HL-60/S4 treated with retinoic acid at 250 ng/mL for 4 days and 3 days (cell line): ENCODE data around the gene RELN.

Experiments
- in situ Hi-C: fragments of 300-500 bp; cut with MboI; formaldehyde crosslinking; loops from 2 replicates; pipeline ENCODE4 v1.7.0; 2022; ENCODE audit warnings: low sequenced_read_pairs

The RELN gene

DNA sequence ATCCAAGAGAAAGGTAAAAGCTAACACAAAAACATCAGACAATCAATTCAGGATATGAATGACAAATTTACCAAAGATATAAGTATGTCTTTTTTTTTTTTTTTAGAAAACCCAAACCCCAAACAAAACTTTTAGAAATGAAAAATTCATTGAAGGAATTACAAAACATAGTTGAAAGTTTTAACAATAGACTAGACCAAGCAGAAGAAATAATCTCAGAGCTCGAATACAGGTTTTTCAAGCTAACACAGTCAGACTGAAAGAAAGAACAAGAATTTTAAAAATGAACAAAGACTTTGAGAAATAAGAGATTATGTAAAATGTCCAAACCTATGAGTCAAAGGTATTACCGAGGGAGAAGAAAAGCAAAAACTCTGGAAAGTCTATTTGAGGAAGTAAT, 345.1 kb downstream of the RELN start:
- in situ Hi-C loops, result no loop called here

DNA sequence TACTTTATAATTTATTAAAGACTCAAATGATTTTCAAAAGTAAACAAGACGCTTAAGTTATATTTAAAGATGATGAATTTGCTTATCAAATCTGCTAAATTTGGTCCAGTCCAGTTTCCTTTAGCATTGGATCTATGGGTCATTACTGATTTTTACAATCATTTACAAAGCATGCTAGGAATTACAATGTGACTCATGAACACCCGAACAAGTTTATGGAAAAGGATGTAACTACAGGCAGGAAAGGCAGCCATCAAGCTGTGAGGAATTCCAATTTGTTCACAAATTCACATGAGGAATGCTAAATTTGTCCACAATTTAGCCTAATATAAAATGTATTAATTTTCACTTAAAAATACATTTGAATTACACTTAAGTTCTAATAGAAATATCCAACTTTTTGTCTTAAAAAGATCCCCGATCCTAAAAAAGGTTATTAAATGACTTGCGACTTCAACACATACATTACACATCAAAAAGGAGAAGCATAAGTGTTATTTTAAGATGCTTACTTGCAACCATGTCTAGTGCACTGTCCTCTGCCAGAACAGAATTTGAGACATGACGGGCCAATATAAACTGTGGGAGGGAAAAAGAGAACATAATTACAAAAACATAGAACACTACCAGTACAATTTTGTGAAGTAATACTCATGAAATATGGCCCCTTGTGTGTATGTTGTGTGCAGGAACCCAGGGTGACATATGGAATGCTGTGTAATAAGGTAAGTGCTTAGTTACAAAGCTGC, 349.3 kb downstream of the RELN start:
- in situ Hi-C loops, result no loop called here

DNA sequence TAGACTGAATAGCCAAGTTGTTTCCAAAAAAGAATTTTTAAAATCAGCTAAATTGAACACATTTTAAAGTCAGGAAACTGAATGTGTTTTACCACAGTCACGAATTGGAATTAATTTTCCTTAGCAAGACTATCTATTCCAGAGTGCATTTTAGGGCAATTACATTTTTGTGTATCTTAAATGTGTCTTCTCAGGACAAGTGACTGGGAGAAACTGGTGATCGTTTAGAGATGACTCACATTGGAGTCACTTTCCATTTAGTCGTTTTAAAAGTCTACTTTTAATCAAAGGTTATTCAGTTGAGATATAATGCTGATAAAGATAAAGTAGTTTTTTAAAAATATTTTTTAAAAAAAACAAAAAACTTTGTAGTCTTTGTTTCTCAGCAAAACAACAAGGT, 351.7 kb downstream of the RELN start:
- in situ Hi-C loops, result no loop called here

DNA sequence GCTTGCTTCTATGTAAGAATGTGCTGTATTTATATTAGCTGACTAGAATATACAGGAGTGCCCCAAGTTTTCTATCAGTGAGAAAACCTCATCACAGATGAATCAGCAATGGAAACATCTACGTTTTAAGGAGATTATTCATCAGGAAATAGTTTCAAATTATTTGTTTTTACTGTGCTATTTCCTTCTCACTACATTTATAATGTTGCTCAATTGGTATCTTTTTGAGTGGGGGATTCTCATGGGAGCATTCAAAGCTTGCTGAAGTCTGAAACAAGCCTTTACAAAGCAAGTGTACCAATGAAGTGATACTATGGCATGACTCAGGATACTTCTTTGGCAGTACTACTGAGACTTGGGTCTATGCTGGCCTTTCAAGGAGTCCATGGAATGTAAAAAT, 352.4 kb downstream of the RELN start:
- in situ Hi-C loops, result no loop called here

DNA sequence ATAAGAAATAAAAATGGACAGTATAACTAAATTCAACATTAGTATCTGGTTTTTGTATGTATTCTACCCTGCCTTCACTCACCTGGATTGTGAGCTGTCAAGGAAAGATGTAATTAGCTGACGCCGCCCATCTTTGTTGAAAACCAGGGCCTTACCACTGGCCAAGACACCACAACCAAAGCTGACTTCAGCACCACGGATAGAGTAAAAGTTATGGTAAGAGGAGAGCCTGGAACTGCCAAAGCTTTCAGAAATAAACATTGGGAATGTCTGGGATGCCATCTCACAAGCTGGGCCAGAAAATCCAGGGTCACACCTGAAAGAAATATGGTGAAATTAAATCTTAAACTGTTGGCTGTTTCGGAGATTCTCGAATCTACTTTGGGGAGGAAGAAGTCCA, 353.3 kb downstream of the RELN start:
- in situ Hi-C loops, result no loop called here

DNA sequence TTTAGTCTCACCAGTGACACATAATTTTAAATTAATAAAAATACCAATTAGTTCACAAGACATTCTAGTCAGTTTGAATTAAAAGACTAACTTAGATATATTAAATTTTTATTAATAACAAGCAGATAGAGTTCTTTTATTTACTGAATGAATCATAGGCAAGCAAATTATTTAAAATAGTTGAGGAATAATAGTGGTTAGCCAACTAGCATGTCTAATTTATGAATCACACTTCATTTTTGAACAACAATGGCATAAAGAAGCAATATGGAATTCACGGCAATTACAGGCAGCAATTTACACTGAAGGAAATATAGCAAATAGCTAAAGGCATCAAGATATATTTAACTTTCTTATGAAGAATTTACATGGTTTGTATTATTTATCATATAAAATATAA, 356.5 kb downstream of the RELN start:
- in situ Hi-C loops, result no loop called here

DNA sequence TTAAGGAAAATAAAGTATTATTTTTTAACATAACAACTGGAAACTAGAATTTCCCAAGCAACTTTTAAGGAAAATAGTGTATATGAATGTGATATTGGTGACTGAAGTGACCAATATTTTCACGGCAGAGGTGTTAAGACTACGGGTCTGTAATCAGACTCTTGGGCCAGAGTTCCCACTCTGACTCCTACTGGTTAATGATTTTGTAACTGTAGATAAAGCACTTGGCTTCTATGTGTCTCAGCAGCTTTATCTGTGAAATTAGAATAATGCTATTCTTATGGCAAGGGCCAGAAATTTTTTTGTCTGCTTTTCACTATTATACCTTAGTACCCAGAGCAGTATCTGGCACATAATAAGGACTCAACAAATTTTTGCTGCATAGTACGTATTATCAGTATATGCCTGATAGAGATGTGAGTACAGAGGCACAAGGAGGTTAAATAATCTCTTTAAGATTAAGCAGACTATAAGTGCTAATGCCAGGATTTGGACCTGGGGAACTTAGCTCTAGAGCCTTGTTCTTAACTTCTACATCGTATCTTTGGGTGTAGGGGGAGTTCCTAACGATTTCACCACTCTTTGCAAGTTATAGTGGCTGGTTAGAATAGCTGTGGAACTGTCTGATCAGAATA, 357.3 kb downstream of the RELN start:
- in situ Hi-C loops, result no loop called here

DNA sequence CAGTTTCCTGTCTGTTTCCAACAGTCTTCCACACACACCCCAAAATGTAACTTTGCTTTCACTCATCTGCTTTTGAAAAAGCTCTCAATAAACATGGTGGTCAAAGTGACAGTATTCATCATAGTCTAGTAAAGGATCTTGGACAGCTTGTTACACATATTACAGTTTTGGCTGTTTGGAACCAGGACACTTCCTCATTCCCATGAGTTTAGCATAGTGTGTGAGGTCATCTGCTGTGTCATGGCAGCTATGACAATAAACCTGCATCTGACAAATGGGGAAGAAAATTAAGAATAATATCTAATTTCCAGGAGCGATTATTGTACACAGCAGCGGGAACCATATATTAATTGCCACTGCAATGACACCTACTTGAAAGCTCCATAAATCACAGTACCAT, 359.1 kb downstream of the RELN start:
- in situ Hi-C loops, result no loop called here

DNA sequence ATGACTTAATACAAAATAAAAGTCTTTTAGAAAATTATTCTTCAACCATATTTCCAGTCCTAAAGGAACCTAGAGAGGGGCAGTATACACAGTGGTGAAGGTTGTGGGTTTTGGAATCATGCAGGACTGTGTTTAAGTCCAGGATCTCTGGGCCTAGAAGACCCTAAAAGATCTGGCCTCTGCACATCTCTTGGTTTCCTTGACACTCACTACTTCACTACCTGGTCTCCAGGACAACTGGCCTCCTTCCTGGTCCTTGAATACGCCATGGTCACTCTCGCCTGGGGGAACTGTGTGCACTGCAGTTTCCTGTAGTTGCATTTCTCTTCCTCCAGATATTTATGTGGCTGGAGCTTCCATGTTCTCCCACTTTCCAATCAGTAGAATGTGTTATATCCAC, 360.7 kb downstream of the RELN start:
- in situ Hi-C loops, result no loop called here

DNA sequence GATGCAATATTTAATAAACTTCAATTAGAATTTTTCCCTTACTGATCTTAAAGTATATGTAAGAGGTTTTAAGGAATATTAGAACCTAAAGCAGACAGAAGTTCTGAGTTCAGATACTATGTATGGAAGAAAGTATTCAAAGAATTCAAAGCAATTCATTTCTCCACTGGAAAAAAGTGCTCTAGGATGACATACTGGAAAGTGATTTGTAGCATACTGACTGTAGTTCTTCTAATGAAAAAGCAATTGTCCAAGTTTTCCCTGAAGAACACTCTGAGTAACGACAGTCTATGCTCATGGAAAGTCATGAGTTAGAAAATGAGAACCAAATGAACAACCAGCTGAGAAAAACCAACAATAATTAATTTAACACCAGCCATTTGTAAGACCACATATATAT, 362.7 kb downstream of the RELN start:
- in situ Hi-C loops, result no loop called here

DNA sequence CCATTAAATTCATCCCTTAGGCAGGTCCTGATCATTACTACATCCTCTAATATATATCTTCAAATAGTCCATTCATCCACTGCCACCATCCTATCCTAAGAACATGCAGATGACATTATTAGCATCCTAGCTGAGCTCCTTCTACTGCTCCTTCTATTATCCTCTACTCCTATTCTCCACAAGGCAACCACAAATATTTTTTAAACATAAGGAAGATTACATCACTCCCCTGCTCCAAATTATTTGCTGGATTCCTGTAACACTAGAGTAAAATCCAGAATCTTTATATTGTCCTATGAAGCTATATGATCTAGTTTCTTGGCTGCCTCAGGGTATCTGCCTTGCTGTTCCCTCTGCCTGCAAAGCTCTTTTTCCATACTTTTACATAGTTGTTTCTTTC, 367.2 kb downstream of the RELN start:
- in situ Hi-C loops, result no loop called here

DNA sequence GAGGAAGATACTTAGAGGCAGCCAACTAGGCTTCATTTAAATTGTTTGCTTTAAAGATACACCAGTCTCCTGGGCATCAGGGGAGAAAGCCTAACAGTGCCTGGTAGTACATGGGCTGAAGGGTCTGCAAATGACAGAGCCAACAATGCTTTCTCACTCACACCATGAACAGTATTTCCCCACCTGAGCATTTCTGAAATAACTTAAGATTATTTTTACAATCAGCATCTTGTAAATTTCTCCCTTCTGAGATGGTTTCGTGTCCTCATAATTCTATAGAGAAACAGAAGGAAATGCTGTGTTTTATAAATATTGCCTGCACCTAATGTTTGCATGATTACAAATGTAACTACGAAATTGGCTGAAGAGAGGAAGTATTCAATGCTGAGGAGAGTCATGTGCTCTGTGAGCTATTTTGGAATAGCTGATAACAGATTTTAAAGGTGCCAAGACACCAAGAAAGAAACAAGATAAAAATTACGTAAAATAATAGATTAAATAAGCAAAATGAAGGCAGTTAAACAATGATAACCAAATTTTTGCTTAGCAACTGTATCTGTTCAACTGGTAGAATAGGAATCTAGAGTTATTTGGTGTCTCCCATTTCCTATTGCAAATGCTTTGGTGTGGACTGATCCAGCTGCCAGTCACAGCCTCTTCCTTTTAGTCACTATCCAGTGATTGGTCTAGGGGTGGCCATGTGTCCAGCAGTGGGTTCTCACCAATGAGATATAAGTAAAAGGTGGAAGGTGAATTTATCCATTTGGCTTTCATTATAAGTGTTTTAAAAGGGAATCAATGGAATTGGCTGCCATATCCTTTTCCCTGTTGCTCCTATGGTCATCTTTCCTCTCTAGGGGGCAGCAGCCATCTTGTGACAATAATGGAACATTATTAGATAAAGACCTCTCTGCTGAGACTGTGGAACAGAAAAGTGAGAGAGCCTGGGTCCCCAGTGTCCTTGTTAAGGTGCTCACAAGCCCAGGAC, 375.5 kb downstream of the RELN start:
- in situ Hi-C loops, result no loop called here

DNA sequence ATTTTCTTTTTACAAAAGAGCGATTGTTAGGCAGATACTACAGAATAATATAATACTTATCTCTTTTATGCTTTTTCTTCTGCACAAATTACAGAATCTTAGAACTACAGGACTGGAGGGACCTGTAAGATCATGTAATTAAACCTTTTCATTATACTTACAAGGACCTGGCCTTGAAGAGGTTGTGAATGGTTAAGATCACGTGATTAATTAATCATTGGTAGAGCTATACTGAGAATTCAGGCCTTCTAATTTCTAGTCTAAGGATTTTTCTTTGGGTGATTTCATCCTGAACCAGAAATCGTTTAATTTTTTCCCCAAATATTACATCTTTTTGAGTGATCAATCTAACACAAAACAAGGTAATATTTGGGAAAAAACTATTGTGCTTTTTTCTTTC, 379.7 kb downstream of the RELN start:
- in situ Hi-C loops, result no loop called here

DNA sequence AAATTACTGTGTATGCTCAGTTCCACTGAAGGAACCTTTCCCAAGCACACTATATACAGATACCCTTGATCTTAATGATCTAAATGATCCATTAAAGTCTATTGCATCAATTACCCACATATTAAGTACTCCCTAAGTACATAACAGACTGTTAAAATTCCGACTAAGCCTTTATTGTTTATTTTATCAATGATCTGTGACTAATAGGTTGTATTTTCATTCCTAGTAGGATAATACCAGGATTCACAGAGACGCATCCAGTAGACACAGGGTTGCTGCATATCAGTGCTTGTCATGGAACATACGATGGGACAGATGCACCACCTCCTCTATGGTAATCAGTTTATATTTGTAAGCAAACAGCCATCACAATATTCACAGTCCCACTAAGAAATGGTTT, 383.8 kb downstream of the RELN start:
- in situ Hi-C loops, result no loop called here

DNA sequence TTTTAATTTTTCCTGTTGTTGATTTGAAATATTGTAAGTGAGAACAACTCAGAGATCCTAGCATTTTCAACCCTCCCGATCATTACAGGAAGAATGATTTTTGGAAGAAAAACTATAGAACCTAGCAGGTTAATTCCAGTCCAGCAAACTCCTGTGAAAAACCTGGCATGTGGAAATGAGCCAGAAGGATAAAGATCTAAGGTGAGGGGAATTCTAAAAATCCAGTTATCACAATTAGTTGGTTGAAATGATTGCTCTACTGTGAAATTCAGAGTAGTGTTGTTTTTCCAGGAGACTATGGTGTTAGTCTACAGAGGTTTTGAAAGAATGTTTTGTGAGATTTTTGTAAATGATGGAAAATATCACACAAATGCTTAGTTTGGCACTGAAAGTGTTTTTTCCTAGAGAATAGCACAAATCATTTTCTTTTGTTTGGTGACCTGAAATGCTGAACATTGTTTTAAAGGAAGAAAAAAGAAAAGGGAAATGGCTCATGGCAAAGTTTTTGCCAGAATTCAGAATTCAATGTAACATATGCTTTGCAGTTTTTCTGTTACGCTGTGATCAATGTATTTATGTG, 391.0 kb downstream of the RELN start:
- in situ Hi-C loops, result no loop called here

DNA sequence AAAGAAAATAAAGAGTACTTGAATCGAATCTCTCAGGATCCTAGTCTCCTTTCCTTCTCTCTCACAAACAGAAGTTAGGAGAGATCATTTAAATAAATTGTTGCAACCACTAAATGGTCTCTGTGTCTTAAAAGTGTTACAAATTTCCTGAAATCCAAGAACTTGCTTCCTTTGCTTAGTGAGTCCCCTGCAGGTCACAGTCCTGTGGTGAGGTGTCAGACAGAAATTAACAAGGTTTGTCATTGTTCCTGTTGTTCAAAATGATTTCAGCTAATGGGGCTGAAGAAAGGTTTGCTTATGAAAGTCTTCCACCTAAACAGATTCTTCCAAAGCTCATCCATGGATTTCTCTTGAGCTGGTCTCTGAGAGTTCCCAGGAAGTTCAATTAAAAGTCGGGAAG, 391.9 kb downstream of the RELN start:
- in situ Hi-C loops, result no loop called here

DNA sequence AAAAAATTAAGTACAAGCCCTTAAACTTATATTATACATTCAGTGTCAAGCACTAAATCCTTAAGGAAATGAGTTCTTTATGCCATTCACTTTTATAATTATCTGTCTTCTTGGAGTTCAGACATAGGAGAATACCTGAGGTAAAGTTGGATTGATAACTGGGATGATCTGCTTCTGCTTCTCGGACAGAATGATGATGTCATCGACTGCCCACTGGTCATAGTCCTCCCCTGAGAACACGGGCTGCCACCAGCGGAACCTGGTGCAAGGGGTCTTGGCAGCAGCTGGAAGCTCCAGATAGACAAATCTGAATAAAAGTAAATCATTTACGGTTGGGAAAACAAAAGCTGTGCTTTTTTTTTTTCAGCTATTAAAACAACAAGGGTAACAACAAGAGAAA, 395.3 kb downstream of the RELN start:
- in situ Hi-C loops, result no loop called here

DNA sequence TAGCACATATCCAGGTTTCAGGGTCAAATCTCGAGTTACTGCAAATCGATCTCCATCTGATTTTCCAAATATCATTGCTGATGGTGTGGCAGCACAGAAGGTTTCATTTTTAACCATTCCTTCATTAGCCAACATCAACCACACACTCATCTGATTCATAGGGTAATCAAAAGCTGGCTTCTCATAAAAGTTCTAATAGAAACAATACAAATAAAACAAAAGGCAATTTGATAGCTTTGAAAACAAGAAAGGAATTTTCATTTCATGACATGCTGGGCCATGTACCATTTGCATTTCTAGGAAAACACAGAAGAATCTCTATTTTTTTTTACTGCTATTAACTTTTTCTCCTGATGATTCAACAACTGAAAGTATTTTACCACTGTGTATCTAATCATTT, 395.8 kb downstream of the RELN start:
- in situ Hi-C loops, result no loop called here

DNA sequence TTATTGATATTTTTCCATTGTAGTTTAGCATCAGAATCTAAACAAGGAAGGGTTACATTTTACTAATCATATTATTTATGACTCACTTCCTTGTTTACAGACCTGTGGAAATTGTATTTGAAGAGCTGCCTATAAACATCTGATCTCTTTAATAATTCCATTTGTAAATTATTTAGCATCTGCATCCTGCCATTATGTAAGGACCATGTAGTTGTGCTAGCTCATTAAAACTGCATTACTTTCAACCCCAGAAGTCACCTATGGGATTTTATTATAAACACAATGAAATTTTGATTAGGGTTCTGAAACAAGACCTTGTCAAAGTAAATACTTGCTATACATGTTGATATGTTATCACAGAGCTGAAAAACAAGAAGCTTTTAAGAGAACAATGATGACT, 396.6 kb downstream of the RELN start:
- in situ Hi-C loops, result no loop called here

DNA sequence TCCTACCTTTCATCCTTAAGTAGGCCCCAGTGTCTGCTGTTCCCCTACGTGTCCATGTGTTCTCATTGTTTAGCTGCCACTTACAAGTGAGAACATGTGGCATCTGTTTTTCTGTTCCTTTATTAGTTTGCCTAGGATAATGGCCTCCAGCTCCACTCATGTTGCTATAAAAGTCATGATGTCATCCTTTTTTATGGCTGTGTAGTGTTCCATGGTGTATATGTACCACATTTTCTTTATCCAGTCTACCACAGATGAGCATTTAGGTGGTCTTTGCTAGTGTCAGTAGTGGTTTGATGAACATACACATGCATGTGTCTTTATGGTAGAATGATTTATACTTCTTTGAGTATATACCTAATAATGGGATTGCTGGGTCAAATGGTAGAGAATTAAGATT, 397.3 kb downstream of the RELN start:
- in situ Hi-C loops, result no loop called here

DNA sequence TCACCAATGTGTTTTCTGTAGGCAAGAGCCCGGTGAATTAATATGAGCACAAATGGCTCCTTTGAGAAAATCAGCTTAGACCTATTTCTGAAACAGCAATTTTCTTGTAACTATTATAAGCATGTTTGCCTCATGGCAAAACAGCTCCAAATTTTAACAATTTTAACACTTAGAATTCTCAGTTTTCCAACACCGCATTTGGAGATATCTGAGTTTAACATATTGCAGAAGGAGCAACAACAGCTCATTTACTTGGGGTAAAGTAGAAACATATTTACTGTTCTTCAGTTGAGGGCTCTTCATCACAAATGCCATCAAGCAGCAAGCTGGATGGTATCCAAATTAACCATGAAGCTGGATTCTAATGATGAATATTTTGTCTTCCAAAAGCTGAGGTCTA, 409.4 kb downstream of the RELN start:
- in situ Hi-C loops, result no loop called here
